ENCODE results near the gene ATOH8. TPM values are rescaled to one million over a fixed set of nuclear protein-coding genes. Genes with fewer than 3 reads are reported as not detected.

The ATOH8 gene
- total and polyA plus RNA-seq, 2 donors (not counting 3 experiments of a cell fraction or from before 2014, with no cell fraction given) = 10.3 to 12.8 TPM

DNA sequence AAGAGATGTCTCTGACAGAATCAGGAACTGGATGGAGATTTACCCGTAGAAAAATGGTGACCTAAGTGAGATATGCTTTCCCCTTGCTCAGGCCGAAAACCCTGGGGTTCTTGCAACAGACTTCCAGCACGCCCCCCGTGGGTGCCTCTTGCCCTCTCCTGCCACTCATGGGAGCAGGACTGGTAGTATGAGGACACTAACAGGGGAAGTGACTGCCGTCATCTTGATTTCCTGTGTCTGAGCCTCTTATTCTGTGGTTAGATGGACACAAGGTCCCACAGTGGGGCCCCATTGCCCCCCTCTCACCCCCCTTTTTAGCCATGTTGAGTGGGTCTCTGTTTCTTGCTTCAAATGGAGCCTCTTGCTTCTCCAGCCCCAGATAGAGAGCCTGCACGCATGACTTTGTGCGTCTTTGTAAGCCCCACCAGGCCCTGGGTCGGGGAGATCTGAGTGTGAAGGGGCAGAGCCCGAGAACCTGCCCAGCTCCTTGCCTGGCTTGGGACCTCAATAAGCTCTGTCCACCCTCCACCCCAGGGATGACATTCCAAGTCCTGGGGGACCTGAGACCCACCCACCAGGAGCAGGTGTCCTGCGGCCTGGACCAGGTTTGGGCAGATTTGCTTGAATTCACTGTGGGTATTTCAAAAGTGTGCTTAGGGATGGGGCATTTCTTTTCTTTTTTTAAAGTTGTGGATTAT lies 47.0 kb upstream of the ATOH8 start:
- H3K9ac ChIP-seq (replicated peaks; ENCODE audit: extremely low read depth, insufficient read depth, low read length) = no peak overlapping the region
- no peaks in the 10 kb centered on the region for H3K79me2 ChIP-seq (ENCODE audit: control insufficient read depth, insufficient read depth, low read length)
- dilution Hi-C loops (cut with MboI; ENCODE audit: extremely low pct_ligation_motif_present, low sequenced_read_pairs) (loop anchor here (25.0 kb wide), 1 partner anchor 106 kb away; no protein-coding TSS in a partner anchor), intact Hi-C loops (cut with micrococcal nuclease) (loop anchor here (1.0 kb wide), 3 partner anchors 27 to 69 kb away; no protein-coding TSS in a partner anchor)
- no peaks in the 10 kb centered on the region for H3K9me1 ChIP-seq (replicated peaks; ENCODE audit: control insufficient read depth, extremely low read depth, insufficient read depth, low read length)
- H4K20me1 ChIP-seq (replicated peaks; ENCODE audit: control insufficient read depth, extremely low read depth, insufficient read depth, low read length) = no peaks in the 10 kb centered on the region
- H3K27ac ChIP-seq (ENCODE audit: insufficient read depth, low read depth, low read length) = no peak overlapping the region
- no peak overlapping the region for H2AFZ ChIP-seq (ENCODE audit: low read depth, low read length)
- DNase-seq (ENCODE audit: low read depth, low spot score) = no peak
- FAIRE-seq = no peak
- no peak overlapping the region for H3K4me2 ChIP-seq (ENCODE audit: insufficient read depth, low read length)
- no TSS peak for BruUV-seq (replicated peaks)
- no peak overlapping the region for H3K4me3 ChIP-seq (replicated peaks in 1 of 3; ENCODE audit: insufficient read depth in 1 of 3, low read depth in 1 of 3, low read length in 3 of 3)
- CTCF ChIA-PET = interaction anchor here (0.7 to 8.8 kb wide), 28 partner anchors 9 to 321 kb away, joined by 3 to 138 read pairs (median 8); partner anchors contain the start of gene ATOH8
- H3K9me3 ChIP-seq (replicated peaks; ENCODE audit: control insufficient read depth, insufficient read depth, low read length) = no peaks in the 10 kb centered on the region
- TF ChIP-seq POLR2A (IDR thresholded peaks at IDR 0.05; ENCODE audit: low read depth, low read length) (no peak), EZH2 (IDR thresholded peaks at IDR 0.05; ENCODE audit: borderline replicate concordance, low read depth, low read length, severe bottlenecking) (no peak), MYC (IDR thresholded peaks at IDR 0.05; ENCODE audit: low read depth, low read length) (no peak), FOS (IDR thresholded peaks at IDR 0.05; ENCODE audit: borderline replicate concordance, insufficient read depth, low read length) (no peak), GATA2 (IDR thresholded peaks at IDR 0.05; ENCODE audit: insufficient read depth, insufficient read length, low read depth, low read length) (no peak), POLR2AphosphoS5 (IDR thresholded peaks at IDR 0.05; ENCODE audit: insufficient read depth, low read depth, low read length) (no peak), JUN (IDR thresholded peaks at IDR 0.05; ENCODE audit: borderline replicate concordance, insufficient read depth, insufficient read length, low read depth) (no peak)
- TF ChIP-seq, protein P1, sequence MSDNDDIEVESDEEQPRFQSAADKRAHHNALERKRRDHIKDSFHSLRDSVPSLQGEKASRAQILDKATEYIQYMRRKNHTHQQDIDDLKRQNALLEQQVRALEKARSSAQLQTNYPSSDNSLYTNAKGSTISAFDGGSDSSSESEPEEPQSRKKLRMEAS (IDR thresholded peaks at IDR 0.05; ENCODE audit: insufficient read depth, insufficient read length) = no peak
- POLR2A ChIA-PET = no interaction called here
- H3K4me1 ChIP-seq (ENCODE audit: control insufficient read depth, extremely low read depth, insufficient read depth, low read length) = peaks cover 24% of the 10 kb centered on the region
- H3K36me3 ChIP-seq (ENCODE audit: control insufficient read depth in 2 of 2, extremely low read depth in 1 of 2, insufficient read depth in 2 of 2, low read length in 2 of 2) = no peaks in the 10 kb centered on the region
- H3K27me3 ChIP-seq (ENCODE audit: control insufficient read depth in 2 of 2, insufficient read depth in 2 of 2, low read length in 2 of 2) = no peaks in the 10 kb centered on the region

All from endothelial cell of umbilical vein (primary cell).